HG02884 (cell line): ENCODE measurements around the gene TACR2.

Experiments used
- ATAC-seq: cut with Tn5 transposase; IDR thresholded peaks from one replicate; pipeline ENCODE4 v1.9.1; 2021; ENCODE audit warnings: mild to moderate bottlenecking, moderate library complexity; ENCODE audit not compliant: unreplicated experiment

The TACR2 gene

GRCh38 chr10:69421611-69422308 is 5.0 kb upstream of the TACR2 start:
- ATAC-seq = no peak

GRCh38 chr10:69419744-69420126 is 3.0 kb upstream of the TACR2 start:
- no peak for ATAC-seq

GRCh38 chr10:69419096-69419743 is 2.5 kb upstream of the TACR2 start:
- ATAC-seq = no peak

GRCh38 chr10:69418052-69418752 is 1.5 kb upstream of the TACR2 start:
- ATAC-seq = no peak

GRCh38 chr10:69417542-69417941 is 824 bp upstream of the TACR2 start:
- no peak for ATAC-seq

- ATAC-seq = no peak
Observed at GRCh38 chr10:69415951-69416350, 767 bp downstream of the TACR2 start.

- ATAC-seq = no peak
Observed at GRCh38 chr10:69415049-69415448, 1.7 kb downstream of the TACR2 start.

- no peak for ATAC-seq
Observed at GRCh38 chr10:69414036-69415018, 2.4 kb downstream of the TACR2 start.

- ATAC-seq = no peak
Observed at GRCh38 chr10:69413221-69413865, 3.4 kb downstream of the TACR2 start.

GRCh38 chr10:69412232-69412790 is 4.4 kb downstream of the TACR2 start:
- no peak for ATAC-seq

- ATAC-seq = no peak
Observed at GRCh38 chr10:69411476-69411875, 5.2 kb downstream of the TACR2 start.

- ATAC-seq = no peak
Observed at GRCh38 chr10:69410487-69410886, 6.2 kb downstream of the TACR2 start.

GRCh38 chr10:69409968-69410367 is 6.8 kb downstream of the TACR2 start:
- ATAC-seq = no peak

- ATAC-seq = no peak
Observed at GRCh38 chr10:69409176-69409495, 7.6 kb downstream of the TACR2 start.

GRCh38 chr10:69408318-69409175 is 8.2 kb downstream of the TACR2 start:
- ATAC-seq = peak; percentile 75

- ATAC-seq = no peak
Observed at GRCh38 chr10:69407621-69408301, 9.0 kb downstream of the TACR2 start.

- ATAC-seq = no peak
Observed at GRCh38 chr10:69406816-69407580, 9.7 kb downstream of the TACR2 start.

GRCh38 chr10:69406302-69406811 is 10.4 kb downstream of the TACR2 start:
- ATAC-seq = no peak
